GM19324 (cell line): Measurements from ENCODE around the gene TOPBP1.
"Not testable (repeated sequence)": the region's sequence is repeated elsewhere in the genome, so short reads cannot be mapped to it uniquely, and the experiment has no call there.

Experiments
- ATAC-seq: cut with Tn5 transposase; IDR thresholded peaks from one replicate; pipeline ENCODE4 v1.9.1; 2021; ENCODE audit warnings: mild to moderate bottlenecking, moderate library complexity; ENCODE audit not compliant: unreplicated experiment, low FRiP score

Gene TOPBP1

DNA sequence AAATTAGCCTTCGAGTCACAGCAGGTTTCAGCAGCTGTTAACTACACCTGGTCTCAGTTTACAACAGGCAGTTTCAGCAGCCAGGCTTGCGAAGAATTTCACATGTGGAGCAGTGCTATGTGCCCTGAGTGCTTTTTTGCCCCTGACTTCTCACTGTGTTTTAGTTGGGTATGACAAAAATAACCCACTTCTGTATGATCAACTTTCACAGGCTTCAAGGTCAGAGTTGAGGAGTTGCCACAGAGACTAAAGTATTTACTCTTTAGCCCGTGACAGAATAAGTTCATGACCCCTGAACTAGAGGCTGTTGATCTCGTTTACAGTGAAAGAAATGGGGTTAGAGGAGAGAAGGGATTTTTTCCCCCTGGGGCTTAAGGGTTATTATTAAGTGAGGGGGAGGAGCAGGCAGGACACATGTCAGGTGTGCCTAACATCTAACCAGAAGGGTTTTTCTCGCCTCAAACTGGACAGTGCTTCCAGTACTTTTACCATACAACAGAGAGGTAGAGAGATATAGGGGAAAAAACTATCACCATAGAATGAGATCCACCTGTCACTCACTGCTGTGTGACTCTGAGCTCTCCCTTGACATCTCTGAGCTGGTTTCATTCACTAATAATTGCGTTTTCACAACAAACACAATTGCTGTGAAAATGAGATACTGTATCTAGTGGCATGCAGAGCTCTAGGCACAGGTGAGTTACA lies 14.0 kb upstream of the TOPBP1 start:
- ATAC-seq: no peak

DNA sequence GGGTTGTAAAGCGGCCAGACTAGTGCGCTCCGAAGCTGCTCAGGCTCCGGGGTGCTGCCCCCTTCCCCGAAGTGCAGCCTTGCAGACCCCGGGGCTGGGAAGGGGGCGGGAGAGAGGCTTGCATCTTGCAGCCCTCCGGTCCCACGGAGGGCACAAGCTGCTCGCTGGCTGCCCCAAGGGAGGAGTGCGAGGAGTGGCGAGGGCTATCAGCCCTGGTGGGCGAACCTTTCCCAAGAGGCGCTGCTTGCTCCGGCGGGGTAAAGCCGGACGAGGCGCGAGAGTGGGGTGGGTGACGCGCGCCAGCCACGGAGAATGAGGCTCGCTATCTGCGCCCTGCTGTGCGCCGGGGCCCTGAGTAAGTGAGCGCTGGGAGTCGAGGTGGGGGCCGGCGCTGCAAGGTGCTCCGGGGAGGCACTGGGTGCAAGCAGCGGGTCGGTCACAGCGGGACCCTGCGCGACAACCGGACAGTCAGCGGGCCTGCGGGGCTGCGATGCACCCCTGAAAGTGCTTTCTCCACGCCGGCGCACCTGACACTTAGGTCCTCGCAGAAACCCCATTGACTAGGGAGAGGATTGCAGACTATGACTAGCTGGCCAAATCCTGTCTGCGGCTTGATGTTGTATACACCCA lies 12.7 kb upstream of the TOPBP1 start:
- ATAC-seq: no peak

DNA sequence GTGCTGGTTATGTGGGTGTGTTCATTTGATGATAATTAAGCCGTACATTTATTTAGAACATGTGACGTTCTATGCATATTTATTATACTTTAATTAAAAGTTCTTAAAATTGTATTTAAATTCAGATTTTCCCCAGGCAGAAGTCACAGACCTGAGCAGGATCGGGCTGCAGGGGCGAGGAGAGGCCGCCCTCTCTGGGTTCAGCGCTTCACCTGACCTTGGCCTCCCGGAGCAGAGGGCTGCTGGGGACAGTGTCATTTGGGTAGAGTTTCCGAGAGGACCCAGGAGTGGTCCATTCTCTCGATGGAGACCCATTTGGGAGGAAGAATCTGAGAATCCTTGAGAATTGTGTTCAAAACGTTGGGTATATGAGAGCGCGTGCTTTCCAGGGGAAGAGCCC lies 12.0 kb upstream of the TOPBP1 start:
- ATAC-seq: no peak

DNA sequence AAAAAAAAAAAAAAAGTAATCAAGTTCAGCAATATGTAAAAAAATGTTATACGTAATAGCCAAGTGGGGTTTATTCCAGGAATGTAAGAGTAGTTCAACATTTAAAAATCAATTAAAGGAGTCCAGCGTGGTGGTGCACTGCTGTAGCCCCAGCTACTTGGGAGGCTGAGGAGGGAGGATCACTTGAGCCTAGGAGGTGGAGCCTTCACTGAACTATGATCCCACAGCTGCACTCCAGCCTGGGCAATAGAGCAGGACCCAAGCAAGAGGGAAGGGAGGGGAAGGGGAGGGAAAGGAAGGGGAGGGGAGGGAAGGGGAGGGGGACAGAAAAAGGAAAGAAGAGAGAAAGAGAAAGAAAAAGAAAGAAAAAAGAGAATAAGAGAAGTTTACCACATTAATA lies 10.7 kb upstream of the TOPBP1 start:
- no peak for ATAC-seq

DNA sequence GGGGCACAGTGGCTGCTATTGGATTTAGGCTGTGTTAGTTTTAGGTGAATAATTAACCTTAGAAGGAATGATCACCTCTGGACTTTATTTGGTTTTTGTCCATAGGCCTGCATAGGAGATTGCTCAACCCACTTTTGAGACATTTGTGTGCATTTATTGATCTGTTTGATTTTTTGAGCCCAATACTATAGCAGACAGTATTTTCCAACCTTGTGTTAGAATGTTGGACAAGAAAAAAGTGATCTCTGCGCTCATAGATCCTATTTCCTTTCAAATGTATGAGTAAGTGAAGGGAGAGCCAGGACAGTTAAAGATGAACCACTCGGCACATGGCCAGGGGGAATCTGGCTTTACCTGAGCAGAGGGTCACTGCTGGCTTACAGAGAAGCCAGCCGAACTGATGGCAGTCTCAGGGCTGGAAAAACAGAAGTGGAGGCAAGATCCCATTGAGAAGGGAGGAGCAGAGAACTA lies 8.8 kb upstream of the TOPBP1 start:
- ATAC-seq: no peak

DNA sequence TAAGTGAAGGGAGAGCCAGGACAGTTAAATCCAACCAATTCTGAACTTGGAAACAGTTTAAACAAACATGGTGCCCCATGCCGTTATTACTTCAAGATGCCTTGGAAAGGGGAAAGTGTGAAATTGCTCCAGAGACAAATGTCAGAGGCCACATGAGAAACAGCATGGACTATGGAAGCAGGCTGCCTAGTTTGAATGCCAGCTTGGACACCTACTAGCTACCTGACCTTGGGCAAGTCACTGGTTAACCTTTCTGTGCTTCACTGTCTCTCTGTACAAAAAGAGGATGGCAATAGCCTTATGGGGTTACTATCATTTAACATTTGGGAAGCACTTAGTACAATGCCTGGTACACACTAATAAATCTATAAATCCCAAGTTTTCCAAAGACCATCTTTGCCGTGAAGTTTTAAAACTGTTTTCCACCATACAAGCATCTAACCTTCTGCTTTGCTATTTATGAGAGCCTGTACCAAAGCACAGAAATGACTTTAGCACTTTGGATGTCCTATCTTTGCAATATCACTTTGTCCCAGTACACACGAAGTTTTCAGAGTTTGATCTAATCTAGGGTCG lies 8.3 kb upstream of the TOPBP1 start:
- no peak for ATAC-seq

DNA sequence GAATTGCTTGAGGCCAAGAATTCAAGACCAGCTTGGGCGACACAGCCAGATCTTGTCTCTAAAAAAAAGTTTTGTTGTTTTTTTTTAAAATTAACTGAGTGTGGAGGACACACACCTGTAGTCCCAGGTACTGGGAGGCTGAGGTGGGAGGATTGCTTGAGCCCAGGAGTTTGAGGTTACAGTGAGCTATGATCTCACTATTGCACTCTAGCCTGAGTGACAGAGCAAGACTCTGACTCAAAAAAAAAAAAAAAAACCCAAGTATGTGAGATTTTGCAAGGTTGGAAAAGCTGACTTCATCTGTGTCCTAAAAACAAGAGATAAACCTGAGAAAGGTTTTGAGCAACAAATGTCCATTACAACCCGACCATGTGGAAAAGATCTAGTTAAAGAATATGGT lies 5.4 kb upstream of the TOPBP1 start:
- ATAC-seq: no peak

DNA sequence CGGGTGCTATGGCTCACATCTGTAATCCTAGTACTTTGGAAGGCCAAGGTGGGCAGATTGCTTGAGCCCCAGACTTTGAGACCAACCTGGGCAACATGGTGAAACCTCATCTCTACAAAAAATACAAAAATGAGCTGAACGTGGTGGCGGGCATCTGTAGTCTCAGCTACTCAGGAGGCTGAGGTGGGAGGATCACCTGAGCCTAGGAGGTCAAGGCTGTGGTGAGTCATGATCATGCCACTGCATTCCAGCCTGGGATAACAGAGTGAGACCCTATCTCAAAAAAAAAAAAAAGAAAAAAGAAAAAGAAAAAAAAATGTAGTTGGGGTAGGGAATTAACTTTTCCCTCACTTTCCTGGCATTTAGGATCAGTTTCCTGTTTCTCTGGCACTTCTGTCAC lies 3.4 kb upstream of the TOPBP1 start:
- not testable (repeated sequence) for ATAC-seq

DNA sequence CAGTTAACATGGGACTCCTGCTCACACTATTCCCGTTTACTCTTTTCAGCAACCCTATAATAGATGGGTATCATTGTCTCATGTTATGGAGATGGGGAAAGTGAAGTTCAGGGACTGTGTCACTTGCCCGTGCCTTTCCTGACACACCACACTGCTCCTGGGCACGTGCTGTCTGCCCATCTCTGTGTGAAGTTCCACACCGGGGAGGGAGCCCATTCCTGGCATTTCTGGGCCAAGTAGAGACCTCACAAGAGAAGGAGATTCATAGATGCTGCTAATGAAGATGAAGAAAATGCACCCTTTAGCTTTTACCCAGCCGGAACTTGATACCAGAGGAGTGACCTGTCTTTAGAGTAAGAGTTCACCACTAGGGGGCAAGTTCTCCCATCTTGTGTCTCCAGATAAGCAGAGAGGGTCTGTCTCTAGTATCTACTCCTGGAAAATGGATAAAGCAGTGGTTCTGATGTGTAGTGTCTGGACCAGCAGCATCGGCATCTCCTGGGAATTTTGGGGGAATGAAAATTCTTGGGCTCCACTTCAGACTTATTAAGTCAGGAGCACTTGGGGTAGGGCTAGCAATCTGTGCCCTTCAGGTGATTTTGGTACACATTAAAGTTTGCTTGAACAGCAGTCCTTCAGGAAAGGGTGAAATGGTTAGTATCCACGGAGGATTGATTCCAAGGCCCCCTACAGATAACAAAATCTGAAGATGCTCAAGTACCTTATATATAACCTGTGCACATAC lies 2.0 kb upstream of the TOPBP1 start:
- no peak for ATAC-seq

DNA sequence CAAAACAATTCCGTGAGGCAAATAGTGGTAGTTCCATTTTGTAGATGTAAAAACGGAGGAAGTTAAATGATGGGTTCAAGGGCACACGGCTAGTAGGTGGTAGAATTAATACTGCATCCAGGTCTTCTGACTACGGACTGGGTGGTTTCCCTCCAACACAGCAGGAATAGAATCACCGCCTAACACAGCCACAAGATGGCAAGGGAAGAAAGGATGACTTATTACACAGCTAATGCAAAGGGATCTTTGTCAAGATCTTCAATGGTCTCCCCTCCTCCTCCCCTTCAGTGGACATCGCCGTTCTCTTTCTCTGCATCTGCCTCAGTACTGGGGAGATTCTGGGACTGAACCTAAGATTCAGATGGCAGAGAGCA lies 524 bp upstream of the TOPBP1 start:
- ATAC-seq: peak; percentile 29

DNA sequence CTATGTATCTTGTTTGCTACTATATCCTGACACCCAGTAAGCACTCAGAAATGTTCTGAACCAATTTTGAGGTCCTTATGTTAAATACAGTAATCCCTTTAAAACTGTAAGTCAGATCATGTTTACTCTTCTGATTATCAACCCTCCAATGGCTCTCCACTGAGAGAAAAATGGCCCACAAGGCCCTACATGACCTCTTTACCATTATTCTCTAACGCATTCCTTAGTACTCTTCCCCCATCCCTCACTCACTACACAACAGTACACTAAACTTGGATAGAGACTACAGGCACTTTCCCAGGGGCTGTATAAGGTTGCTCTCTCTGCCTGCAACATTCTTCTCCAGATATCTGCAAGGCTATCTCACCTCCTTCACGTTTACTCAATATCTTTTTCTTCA lies 1.9 kb downstream of the TOPBP1 start:
- no peak for ATAC-seq

DNA sequence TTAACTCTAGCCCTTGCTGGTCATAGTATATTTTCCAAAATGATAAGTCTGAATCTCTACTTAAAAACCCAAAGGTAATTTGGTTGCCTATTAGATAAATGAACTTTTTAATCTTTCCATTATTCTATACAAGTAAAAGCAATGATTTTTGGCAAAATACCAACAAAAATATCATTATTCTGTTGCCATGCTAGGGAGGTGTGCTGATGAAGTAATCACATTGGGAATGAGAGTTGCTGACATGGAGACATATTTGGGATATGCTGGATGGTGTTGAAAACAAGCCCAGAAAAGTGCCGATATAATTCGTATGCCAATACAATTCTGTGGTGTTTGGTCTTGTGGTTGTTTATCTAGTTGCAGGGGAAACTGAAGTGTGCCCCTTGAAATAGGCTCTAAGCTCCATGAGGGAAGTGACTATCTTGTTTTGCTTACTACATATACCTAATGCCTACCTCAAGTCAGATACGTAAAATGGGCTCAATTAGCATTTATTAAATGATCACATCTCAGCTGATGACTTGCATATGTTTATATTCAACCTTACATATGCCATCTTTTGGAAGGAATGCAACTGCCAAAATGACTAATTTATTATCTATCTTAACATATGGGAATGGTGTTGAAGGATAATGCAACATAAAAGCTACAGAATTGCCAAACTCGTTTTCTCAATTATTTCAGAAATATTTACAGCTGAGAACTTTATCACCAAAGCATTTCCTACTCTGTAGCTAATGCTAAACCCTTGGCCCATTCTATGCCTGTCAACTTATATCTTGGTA lies 5.8 kb downstream of the TOPBP1 start:
- ATAC-seq: no peak

DNA sequence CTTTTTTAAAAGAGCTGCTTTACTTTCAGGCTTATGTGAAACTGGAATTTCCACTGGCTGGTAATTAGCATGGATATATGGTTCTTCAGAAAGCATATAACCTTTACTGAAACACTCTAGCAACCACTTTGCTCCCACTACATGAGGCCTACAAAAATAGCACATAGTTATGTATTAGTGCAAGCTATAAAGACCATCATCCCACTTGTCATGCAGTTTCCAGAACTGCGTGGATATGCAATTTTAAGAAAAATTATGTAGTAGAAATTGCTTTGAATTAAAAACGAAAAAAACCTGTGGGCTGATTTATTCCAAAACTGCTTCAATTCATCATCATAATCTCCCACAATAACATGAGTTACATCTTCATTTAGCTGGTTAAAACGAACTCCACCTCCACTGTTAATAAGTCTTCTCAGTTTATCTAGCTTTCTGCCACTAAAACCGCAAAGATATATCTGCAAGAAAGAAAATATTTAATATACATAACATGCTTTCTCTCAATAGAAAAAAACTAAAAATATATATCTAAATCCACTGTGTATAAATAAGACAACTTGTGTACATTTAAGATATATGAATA lies 12.2 kb downstream of the TOPBP1 start:
- ATAC-seq: no peak

DNA sequence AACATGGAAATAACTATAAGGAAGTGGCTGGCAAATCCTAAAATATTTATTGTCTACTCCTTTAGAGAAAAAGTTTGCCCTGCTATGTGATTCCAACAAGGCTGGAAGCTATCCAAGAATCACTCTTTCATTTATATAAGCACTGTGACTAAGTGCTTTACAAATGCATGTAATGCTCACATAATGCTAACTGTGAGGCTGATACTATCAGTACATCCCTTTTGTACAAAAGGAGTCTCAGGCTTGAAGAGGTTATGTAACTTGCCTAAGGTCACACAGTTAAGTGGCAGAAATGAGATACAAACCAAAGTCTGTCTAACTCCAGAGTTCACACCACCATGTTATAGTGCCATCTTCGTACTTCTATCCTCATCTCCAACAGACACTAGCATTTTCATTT lies 17.0 kb downstream of the TOPBP1 start:
- no peak for ATAC-seq

DNA sequence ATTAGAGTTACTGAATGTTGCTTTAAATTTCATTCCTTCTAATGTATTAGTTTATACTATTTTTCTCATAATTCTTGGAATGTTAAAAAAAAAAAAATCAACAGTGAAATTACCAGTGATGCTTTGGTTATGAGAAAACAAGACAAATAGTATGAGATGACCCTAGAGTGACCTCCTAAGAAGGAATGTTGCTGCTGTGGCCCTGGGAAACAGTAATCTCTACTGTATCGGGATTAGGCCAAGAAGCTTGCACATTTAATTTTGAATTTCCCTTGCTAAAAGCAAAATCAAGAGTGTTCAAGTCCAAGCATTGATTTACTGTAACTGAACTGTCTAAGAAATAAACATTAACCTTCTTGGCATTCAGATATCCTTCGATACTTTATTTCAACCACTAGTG lies 18.1 kb downstream of the TOPBP1 start:
- ATAC-seq: no peak

DNA sequence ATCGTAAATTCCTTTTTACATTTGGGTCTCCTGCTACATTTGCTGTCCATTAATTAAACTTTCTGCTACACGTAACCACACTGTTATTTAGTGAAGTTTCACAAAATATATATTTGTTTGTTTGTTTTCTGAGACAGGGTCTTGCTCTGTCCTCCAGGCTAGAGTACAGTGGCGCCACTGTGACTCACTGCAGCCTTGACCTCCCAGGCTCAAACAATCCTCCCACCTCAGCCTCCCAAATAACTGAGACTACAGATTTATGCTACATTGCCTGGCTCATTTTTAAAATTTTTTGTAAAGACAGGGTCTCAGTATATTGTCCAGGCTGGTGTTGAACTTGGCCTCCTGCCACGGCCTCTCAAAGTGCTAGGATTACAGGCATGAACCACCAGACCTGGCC lies 20.5 kb downstream of the TOPBP1 start:
- no peak for ATAC-seq

DNA sequence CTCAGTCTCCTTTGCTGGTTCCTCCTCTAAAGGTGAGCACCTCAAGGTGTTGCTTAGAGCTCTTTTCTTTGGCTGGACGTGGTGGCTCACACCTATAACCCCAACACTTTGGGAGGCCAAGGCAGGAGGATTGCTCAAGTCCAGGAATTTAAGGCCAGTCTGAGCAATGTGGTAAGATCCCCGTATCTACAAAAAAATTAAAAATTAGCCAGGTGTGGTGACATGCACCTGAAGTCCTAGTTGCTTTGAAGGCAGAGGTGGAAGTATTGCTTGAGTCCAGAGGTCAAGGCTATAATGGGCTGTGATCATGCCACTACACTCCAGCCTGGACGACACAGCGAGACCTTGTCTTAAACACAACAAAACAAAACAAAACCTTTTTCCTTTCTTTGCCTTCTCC lies 28.3 kb downstream of the TOPBP1 start:
- ATAC-seq: no peak

DNA sequence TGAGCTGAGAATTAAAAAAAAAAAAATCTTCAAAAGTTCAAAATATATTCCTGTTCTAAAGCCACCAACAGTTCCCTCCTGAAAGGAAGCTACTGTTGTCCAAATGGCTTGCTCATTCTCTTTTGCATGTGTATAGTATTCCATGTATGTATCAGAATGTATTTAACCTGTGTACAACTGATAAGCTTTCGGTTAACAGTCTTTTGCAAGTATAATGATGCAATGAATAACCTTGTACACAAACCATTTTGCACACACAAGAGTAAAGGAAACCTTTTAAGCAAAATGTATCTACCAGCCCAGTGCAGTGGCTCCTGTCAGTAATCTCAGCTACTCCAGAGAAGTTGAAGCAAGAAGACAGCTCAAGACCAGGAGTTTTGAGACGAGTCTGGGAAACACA lies 32.6 kb downstream of the TOPBP1 start:
- ATAC-seq: no peak

DNA sequence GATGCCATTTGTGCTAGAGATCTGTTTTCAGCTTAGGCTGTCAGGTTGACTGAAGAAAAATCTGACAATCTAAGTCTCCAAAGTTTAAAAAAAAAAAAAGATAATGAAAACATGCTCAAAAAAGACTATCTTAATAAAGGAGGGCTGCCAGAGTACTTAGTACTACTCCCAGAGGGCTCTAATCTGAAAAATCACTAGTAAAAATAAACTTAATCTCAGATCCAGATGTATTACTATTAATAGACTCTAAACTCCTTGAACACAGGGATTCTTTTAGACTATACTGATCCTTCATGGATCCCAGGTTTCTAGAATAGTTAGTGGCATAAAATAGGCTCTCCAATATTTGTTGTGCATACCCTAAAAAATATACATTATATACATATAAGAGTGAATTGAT lies 34.0 kb downstream of the TOPBP1 start:
- ATAC-seq: no peak

DNA sequence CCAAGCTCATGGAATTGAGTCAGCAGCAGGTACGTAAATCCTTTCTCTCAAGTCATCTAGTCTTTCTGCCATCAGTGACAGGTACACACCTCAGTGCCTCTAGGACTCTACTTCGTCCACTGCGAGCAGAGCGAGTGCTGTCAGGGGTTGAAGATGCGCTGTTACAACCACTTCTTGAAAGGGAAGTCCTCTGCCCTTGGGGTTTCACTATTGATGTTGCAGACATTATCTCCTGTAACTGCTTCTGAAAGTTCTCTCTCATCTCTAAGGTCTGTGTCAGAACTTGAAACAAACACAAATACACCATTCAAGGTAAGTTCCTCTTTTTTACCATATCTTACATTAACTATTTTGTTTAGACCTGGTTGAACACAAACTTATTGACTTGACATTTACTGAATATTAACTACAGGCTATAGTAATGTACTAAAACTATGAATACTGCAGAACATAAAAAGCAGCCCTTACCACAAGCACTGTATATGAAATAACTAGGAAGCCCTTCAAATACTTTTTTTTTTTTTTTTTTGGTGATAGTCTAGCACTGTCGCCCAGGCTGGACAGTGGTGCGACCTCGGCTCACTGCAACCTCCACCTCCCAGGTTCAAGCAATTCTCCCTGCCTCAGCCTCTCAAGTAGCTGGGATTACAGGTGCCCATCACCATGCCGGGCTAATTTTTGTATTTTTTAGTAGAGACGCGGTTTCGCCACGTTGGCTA lies 41.5 kb downstream of the TOPBP1 start:
- ATAC-seq: peak; percentile 99
